Stimulated activated CD4-positive, alpha-beta T cell treated with anti-CD3 and anti-CD28 coated beads, Interleukin-4, amount 100 ng/mL, for 48 hours (primary cell): Measurements from ENCODE around the gene TMEM108.

Experiments
- DNase-seq, 2 donors: peaks; one replicate each; pipeline ENCODE4 v3.0.0-alpha.2; 2020; ENCODE audit warnings: low read depth in 2 of 2

TMEM108 gene

GRCh38 chr3:133418361-133418760 is 380.2 kb downstream of the TMEM108 start:
- no peak for DNase-seq

GRCh38 chr3:133419151-133419909 is 381.1 kb downstream of the TMEM108 start:
- no peak for DNase-seq

GRCh38 chr3:133424937-133425869 is 387.0 kb downstream of the TMEM108 start:
- DNase-seq, result no peak

- no peak for DNase-seq
Measured at GRCh38 chr3:133425898-133426297, 387.7 kb downstream of the TMEM108 start.

GRCh38 chr3:133426721-133427120 is 388.5 kb downstream of the TMEM108 start:
- no peak for DNase-seq

GRCh38 chr3:133428552-133428951 is 390.4 kb downstream of the TMEM108 start:
- DNase-seq, result no peak

GRCh38 chr3:133429063-133429462 is 390.9 kb downstream of the TMEM108 start:
- DNase-seq, result no peak

- DNase-seq, result no peak
Measured at GRCh38 chr3:133439563-133439962, 401.4 kb downstream of the TMEM108 start.

- no peak for DNase-seq
Measured at GRCh38 chr3:133440652-133441051, 402.5 kb downstream of the TMEM108 start.

- DNase-seq, result no peak
Measured at GRCh38 chr3:133441867-133442270, 403.7 kb downstream of the TMEM108 start.

GRCh38 chr3:133442518-133442917 is 404.3 kb downstream of the TMEM108 start:
- no peak for DNase-seq

GRCh38 chr3:133443649-133444422 is 405.6 kb downstream of the TMEM108 start:
- DNase-seq, result no peak

- DNase-seq, result no peak
Measured at GRCh38 chr3:133444423-133444774, 406.2 kb downstream of the TMEM108 start.

GRCh38 chr3:133445108-133445507 is 406.9 kb downstream of the TMEM108 start:
- no peak for DNase-seq
